GM12878 (cell line): ENCODE results near the gene ALDH1A3. TPM values are rescaled to one million over a fixed set of nuclear protein-coding genes. Genes with fewer than 3 reads are reported as not detected.

Experiments used
- CBX5 ChIP-seq: sonication (generic); IDR thresholded peaks from 2 replicates; pipeline ENCODE4 v1.6.1; 2016; ENCODE audit warnings: low read depth, moderate library complexity, mild to moderate bottlenecking, inconsistent platforms
- EGR1 ChIP-seq, 2 experiments: IDR thresholded peaks; 1 replicate in 1 of 2; 2 replicates in 1 of 2; pipeline ENCODE4 v1.6.1; 2011 to 2012; ENCODE audit warnings: low read depth in 2 of 2, low read length in 2 of 2, borderline replicate concordance in 1 of 2, mild to moderate bottlenecking in 1 of 2, moderate library complexity in 1 of 2
- ETV6 ChIP-seq, 2 experiments: fragments of 450-650 bp in 1 of 2; IDR thresholded peaks in 1 of 2; conservative IDR thresholded peaks in 1 of 2; 2 replicates each; pipeline ENCODE4 v1.6.1; 2014; ENCODE audit warnings: antibody characterized with exemption in 1 of 2, borderline replicate concordance in 1 of 2, low read depth in 1 of 2, mild to moderate bottlenecking in 1 of 2, moderate library complexity in 1 of 2
- FOXM1 ChIP-seq: IDR thresholded peaks from 2 replicates; pipeline ENCODE4 v1.6.1; 2012; ENCODE audit warnings: low read depth, mild to moderate bottlenecking, inconsistent platforms, low read length, moderate library complexity
- IKZF1 ChIP-seq: fragments of 450-650 bp; conservative IDR thresholded peaks from 2 replicates; pipeline ENCODE4 v1.6.1; 2017; ENCODE audit warnings: antibody characterized with exemption, mild to moderate bottlenecking
- IRF4 ChIP-seq: IDR thresholded peaks from 2 replicates; pipeline ENCODE4 v1.6.1; 2011; ENCODE audit warnings: low read depth, low read length
- LARP7 ChIP-seq: fragments of 450-650 bp; IDR thresholded peaks from 2 replicates; pipeline ENCODE4 v1.6.1; 2017; ENCODE audit warnings: mild to moderate bottlenecking
- MEF2B ChIP-seq: fragments of 450-650 bp; IDR thresholded peaks from 2 replicates; pipeline ENCODE4 v1.6.1; 2018; ENCODE audit warnings: mild to moderate bottlenecking, moderate library complexity; ENCODE audit not compliant: partially characterized antibody, poor library complexity, severe bottlenecking
- MTA3 ChIP-seq: IDR thresholded peaks from 2 replicates; pipeline ENCODE4 v1.6.1; 2012; ENCODE audit warnings: low read length, inconsistent platforms, borderline replicate concordance
- POLR2AphosphoS5 ChIP-seq: IDR thresholded peaks from 2 replicates; pipeline ENCODE4 v1.6.1; 2011; ENCODE audit warnings: mild to moderate bottlenecking, low read length, inconsistent platforms
- RCOR1 ChIP-seq: conservative IDR thresholded peaks from 2 replicates; pipeline ENCODE4 v1.6.1; 2012; ENCODE audit warnings: low read depth, low read length, improper control_type of control experiment
- RFX5 ChIP-seq: IDR thresholded peaks from 2 replicates; pipeline ENCODE4 v1.6.1; 2011; ENCODE audit warnings: low read depth, low read length, improper control_type of control experiment
- RUNX3 ChIP-seq: IDR thresholded peaks from 2 replicates; pipeline ENCODE4 v1.6.1; 2012; ENCODE audit warnings: low read length, inconsistent platforms
- SMAD5 ChIP-seq: IDR thresholded peaks from 2 replicates; pipeline ENCODE4 v1.6.1; 2016; ENCODE audit warnings: antibody characterized with exemption, low read depth
- SMC3 ChIP-seq: IDR thresholded peaks from 2 replicates; pipeline ENCODE4 v1.6.1; 2011; ENCODE audit warnings: low read length, improper control_type of control experiment, borderline replicate concordance
- SPI1 ChIP-seq: IDR thresholded peaks from 2 replicates; pipeline ENCODE4 v1.6.1; 2011; ENCODE audit warnings: low read depth, mild to moderate bottlenecking, low read length, moderate library complexity, borderline replicate concordance; ENCODE audit not compliant: insufficient read depth
- YY1 ChIP-seq: IDR thresholded peaks from 2 replicates; pipeline ENCODE4 v1.6.1; 2011; ENCODE audit warnings: low read depth, mild to moderate bottlenecking, low read length
- ZNF217 ChIP-seq: fragments of 450-650 bp; IDR thresholded peaks from 2 replicates; pipeline ENCODE4 v1.6.1; 2017; ENCODE audit warnings: antibody characterized with exemption, mild to moderate bottlenecking
- polyA plus RNA-seq, 11 experiments: library from polyadenylated mRNA; depleted of rRNA in 4 of 11; unstranded in 6 of 11; stranded (reverse) in 5 of 11; fragments of >200 nt; fragmentation: Nextera tagmentation in 4 of 11; fragmentation: Illumina TruSeq in 1 of 11; extraction: Ambion mirVana in 4 of 11; extraction: Trizol in 1 of 11; gene quantifications; 1 replicate in 1 of 11; 2 replicates in 10 of 11; pipeline versions ENCODE4 v1.2.1 to v1.2.3, GENCODE V29; 2011 to 2016; ENCODE audit warnings: inconsistent platforms in 2 of 11, missing spikeins in 2 of 11, low read depth in 1 of 11
- total RNA-seq, 4 experiments: library from RNA; depleted of rRNA in 3 of 4; stranded (reverse); fragments of >200 nt in 3 of 4; fragmentation: Illumina TruSeq in 1 of 4; extraction: Trizol in 1 of 4; gene quantifications; 2 replicates each; pipeline versions ENCODE4 v1.2.1 to v1.2.3, GENCODE V29; 2013 to 2021
- TF ChIP-seq, protein P1 (sequence below): IDR thresholded peaks from 2 replicates; pipeline ENCODE4 v1.6.1; 2011; ENCODE audit warnings: low read depth, mild to moderate bottlenecking, low read length, moderate library complexity, borderline replicate concordance; ENCODE audit errors: extremely low read depth
- TF ChIP-seq, protein P2 (sequence below): fragments of 450-650 bp; IDR thresholded peaks from 2 replicates; pipeline ENCODE4 v1.6.1; 2016; ENCODE audit warnings: mild to moderate bottlenecking
- TF ChIP-seq, protein P3 (sequence below): fragments of 450-650 bp; formaldehyde crosslinking; IDR thresholded peaks from 2 replicates; pipeline ENCODE4 v1.4.0; 2020; ENCODE audit warnings: mild to moderate bottlenecking, moderate library complexity
- TF ChIP-seq, protein P4 (sequence below): IDR thresholded peaks from 2 replicates; pipeline ENCODE4 v1.6.1; 2012; ENCODE audit warnings: low read depth, low read length, improper control_type of control experiment
- TF ChIP-seq, protein P5 (sequence below): fragments of 450-650 bp; IDR thresholded peaks from 2 replicates; pipeline ENCODE4 v1.6.1; 2017; ENCODE audit warnings: borderline replicate concordance

ALDH1A3 gene
- total and polyA plus RNA-seq, 10 of the 15 experiments (the other 5 are each of a cell fraction or from before 2014, with no cell fraction given) = 0.06 to 0.69 (median 0.18) TPM

DNA sequence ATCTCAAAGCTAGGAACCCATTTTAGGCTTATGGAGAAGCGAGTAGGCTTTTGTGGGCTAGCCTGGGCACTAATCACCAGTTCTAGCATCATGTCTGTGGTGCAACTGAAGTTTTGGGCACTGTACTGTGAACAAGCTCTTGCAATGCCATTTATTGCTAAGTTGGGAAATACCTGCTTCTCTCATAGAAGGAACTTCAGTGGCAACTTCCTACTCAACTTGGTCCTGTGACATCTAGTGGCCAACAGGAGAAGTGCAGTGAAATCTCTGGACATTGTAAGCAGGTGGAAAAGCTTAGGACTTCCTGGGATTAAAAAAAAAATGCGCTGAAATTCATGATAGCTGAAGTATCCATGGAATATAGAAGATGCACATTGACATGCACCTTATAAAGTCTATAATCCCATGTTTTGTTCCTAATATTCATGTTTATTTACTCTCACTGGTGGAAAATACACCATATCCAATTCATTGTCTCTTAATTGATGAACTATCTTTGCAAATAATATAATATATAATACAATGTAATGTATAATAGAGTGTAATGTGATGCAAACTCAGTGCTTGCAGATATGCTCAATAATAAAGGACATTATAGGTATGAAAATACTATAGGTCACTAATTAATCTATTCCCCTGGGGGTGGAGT is 6.5 kb upstream of the ALDH1A3 start (continued):
- TF ChIP-seq MTA3 = no peak
- no peak for TF ChIP-seq FOXM1
- TF ChIP-seq LARP7 = no peak
- TF ChIP-seq, protein P1, sequence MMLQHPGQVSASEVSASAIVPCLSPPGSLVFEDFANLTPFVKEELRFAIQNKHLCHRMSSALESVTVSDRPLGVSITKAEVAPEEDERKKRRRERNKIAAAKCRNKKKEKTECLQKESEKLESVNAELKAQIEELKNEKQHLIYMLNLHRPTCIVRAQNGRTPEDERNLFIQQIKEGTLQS = no peak
- TF ChIP-seq YY1 = peak; percentile 63; the same call in 1 of the 2 replicates
- no peak for TF ChIP-seq ZNF217
- TF ChIP-seq, protein P2, sequence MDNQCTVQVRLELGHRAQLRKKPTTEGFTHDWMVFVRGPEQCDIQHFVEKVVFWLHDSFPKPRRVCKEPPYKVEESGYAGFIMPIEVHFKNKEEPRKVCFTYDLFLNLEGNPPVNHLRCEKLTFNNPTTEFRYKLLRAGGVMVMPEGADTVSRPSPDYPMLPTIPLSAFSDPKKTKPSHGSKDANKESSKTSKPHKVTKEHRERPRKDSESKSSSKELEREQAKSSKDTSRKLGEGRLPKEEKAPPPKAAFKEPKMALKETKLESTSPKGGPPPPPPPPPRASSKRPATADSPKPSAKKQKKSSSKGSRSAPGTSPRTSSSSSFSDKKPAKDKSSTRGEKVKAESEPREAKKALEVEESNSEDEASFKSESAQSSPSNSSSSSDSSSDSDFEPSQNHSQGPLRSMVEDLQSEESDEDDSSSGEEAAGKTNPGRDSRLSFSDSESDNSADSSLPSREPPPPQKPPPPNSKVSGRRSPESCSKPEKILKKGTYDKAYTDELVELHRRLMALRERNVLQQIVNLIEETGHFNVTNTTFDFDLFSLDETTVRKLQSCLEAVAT = no peak
- TF ChIP-seq IKZF1 = no peak
- TF ChIP-seq CBX5 = no peak
- no peak for TF ChIP-seq RCOR1
- TF ChIP-seq RFX5 = no peak
- no peak for TF ChIP-seq POLR2AphosphoS5
- peak; percentile 87 for TF ChIP-seq SMC3
- no peak for TF ChIP-seq IRF4
- 0 out of 2 replicates have a peak, but pooled peaks have one; percentile 3 for TF ChIP-seq SPI1
- no peak for TF ChIP-seq SMAD5
- no peak for TF ChIP-seq MEF2B
- no peak for TF ChIP-seq EGR1 (IDR thresholded peaks at IDR 0.05; ENCODE audit: borderline replicate concordance in 1 of 2, low read depth in 2 of 2, low read length in 2 of 2)
- TF ChIP-seq, protein P3, sequence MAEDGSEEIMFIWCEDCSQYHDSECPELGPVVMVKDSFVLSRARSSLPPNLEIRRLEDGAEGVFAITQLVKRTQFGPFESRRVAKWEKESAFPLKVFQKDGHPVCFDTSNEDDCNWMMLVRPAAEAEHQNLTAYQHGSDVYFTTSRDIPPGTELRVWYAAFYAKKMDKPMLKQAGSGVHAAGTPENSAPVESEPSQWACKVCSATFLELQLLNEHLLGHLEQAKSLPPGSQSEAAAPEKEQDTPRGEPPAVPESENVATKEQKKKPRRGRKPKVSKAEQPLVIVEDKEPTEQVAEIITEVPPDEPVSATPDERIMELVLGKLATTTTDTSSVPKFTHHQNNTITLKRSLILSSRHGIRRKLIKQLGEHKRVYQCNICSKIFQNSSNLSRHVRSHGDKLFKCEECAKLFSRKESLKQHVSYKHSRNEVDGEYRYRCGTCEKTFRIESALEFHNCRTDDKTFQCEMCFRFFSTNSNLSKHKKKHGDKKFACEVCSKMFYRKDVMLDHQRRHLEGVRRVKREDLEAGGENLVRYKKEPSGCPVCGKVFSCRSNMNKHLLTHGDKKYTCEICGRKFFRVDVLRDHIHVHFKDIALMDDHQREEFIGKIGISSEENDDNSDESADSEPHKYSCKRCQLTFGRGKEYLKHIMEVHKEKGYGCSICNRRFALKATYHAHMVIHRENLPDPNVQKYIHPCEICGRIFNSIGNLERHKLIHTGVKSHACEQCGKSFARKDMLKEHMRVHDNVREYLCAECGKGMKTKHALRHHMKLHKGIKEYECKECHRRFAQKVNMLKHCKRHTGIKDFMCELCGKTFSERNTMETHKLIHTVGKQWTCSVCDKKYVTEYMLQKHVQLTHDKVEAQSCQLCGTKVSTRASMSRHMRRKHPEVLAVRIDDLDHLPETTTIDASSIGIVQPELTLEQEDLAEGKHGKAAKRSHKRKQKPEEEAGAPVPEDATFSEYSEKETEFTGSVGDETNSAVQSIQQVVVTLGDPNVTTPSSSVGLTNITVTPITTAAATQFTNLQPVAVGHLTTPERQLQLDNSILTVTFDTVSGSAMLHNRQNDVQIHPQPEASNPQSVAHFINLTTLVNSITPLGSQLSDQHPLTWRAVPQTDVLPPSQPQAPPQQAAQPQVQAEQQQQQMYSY (CRISPR knock-in tag) = no peak
- TF ChIP-seq RUNX3 = 0 out of 2 replicates have a peak, but pooled peaks have one; percentile 17
- TF ChIP-seq, protein P4, sequence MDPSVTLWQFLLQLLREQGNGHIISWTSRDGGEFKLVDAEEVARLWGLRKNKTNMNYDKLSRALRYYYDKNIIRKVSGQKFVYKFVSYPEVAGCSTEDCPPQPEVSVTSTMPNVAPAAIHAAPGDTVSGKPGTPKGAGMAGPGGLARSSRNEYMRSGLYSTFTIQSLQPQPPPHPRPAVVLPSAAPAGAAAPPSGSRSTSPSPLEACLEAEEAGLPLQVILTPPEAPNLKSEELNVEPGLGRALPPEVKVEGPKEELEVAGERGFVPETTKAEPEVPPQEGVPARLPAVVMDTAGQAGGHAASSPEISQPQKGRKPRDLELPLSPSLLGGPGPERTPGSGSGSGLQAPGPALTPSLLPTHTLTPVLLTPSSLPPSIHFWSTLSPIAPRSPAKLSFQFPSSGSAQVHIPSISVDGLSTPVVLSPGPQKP = no peak
- TF ChIP-seq, protein P5, sequence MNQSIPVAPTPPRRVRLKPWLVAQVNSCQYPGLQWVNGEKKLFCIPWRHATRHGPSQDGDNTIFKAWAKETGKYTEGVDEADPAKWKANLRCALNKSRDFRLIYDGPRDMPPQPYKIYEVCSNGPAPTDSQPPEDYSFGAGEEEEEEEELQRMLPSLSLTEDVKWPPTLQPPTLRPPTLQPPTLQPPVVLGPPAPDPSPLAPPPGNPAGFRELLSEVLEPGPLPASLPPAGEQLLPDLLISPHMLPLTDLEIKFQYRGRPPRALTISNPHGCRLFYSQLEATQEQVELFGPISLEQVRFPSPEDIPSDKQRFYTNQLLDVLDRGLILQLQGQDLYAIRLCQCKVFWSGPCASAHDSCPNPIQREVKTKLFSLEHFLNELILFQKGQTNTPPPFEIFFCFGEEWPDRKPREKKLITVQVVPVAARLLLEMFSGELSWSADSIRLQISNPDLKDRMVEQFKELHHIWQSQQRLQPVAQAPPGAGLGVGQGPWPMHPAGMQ = no peak
- TF ChIP-seq ETV6 (conservative IDR thresholded peaks at IDR 0.05 in 1 of 2, IDR thresholded peaks at IDR 0.05 in 1 of 2; ENCODE audit: borderline replicate concordance in 1 of 2, low read depth in 1 of 2) = no peak
